Measurements from ENCODE around the gene STARD6.
"Not testable (repeated sequence)": the region's sequence is repeated elsewhere in the genome, so short reads cannot be mapped to it uniquely, and the experiment has no call there.

The STARD6 gene

GRCh38 chr18:54303408-54303807 lies 54.2 kb downstream of the STARD6 start:
- no peak overlapping the region for H3K27ac ChIP-seq
- no peak for TF ChIP-seq CTCF (conservative IDR thresholded peaks at IDR 0.05)

GRCh38 chr18:54298991-54299390 lies 58.7 kb downstream of the STARD6 start:
- H3K27ac ChIP-seq = not testable (repeated sequence)

- H3K27ac ChIP-seq = no peak overlapping the region
- TF ChIP-seq CTCF (conservative IDR thresholded peaks at IDR 0.05) = no peak
Measured at GRCh38 chr18:54296062-54296461, 61.6 kb downstream of the STARD6 start.

GRCh38 chr18:54294274-54294673 lies 63.4 kb downstream of the STARD6 start:
- no peak for TF ChIP-seq CTCF (conservative IDR thresholded peaks at IDR 0.05)
- no peak overlapping the region for H3K27ac ChIP-seq

GRCh38 chr18:54284981-54285785 lies 72.5 kb downstream of the STARD6 start:
- TF ChIP-seq CTCF (conservative IDR thresholded peaks at IDR 0.05) = no peak
- no peak overlapping the region for H3K27ac ChIP-seq

- H3K27ac ChIP-seq = no peak overlapping the region
- no peak for TF ChIP-seq CTCF (conservative IDR thresholded peaks at IDR 0.05)
Measured at GRCh38 chr18:54284535-54284934, 73.1 kb downstream of the STARD6 start.

DNA sequence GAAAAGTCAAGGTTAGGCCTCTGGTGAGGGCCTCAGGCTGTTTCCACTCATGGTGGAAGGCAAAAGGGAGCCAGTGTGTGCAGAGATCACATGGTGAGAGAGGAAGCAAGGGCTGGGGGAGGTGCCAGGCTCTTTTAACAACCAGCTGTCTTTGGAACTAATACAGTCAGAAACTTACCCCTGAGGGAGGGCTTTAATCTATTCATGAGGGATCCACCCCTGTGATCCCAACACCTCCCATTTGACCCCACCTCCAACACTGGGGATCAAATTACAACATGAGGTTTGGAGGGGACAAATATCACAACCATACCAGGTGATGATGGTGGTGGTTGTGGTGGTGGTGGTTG lies 77.5 kb downstream of the STARD6 start:
- no peak for TF ChIP-seq CTCF (conservative IDR thresholded peaks at IDR 0.05)
- peak overlapping the region; percentile 67 for H3K27ac ChIP-seq

- peak overlapping the region; percentile 67 for H3K27ac ChIP-seq
- no peak for TF ChIP-seq CTCF (conservative IDR thresholded peaks at IDR 0.05)
Measured at GRCh38 chr18:54279477-54280219, 78.0 kb downstream of the STARD6 start.
